H1 (cell line): ENCODE data around the gene MOB2. TPM values are rescaled to one million over a fixed set of nuclear protein-coding genes. Genes with fewer than 3 reads are reported as not detected.

Experiments
- EGR1 ChIP-seq: IDR thresholded peaks from 2 replicates; pipeline ENCODE4 v1.6.1; 2011; ENCODE audit warnings: low read depth, low read length, borderline replicate concordance
- polyA plus RNA-seq, 7 experiments: library from polyadenylated mRNA; depleted of rRNA in 3 of 7; stranded (reverse) in 5 of 7; unstranded in 2 of 7; fragments of >200 nt in 5 of 7; fragments of 200-250 nt in 2 of 7; gene quantifications; 1 replicate in 5 of 7; 2 replicates in 1 of 7; 4 replicates in 1 of 7; pipeline versions ENCODE4 v1.2.1 to v1.2.3, GENCODE V29; 2011 to 2013; ENCODE audit warnings: missing spikeins in 2 of 7, mixed read lengths in 2 of 7
- total RNA-seq: library from RNA; stranded (reverse); fragmentation: NEBNext Ultra II Directional; extraction: Animal tissue kit (Norgen Biotek cat#: 25700); gene quantifications from 2 replicates; pipeline ENCODE4 v1.2.1, GENCODE V29; 2021
- TF ChIP-seq, protein P1 (sequence below): fragments of 300-600 bp; sonication (generic); IDR thresholded peaks from 2 replicates; pipeline ENCODE4 v1.7.1; 2012; ENCODE audit warnings: low read length, moderate library complexity, mild to moderate bottlenecking, inconsistent platforms; ENCODE audit not compliant: insufficient replicate concordance

MOB2 gene
- total and polyA plus RNA-seq, 2 of the 8 experiments (the other 6 are each of a cell fraction or from before 2014, with no cell fraction given) = 18.6 to 28.2 TPM

DNA sequence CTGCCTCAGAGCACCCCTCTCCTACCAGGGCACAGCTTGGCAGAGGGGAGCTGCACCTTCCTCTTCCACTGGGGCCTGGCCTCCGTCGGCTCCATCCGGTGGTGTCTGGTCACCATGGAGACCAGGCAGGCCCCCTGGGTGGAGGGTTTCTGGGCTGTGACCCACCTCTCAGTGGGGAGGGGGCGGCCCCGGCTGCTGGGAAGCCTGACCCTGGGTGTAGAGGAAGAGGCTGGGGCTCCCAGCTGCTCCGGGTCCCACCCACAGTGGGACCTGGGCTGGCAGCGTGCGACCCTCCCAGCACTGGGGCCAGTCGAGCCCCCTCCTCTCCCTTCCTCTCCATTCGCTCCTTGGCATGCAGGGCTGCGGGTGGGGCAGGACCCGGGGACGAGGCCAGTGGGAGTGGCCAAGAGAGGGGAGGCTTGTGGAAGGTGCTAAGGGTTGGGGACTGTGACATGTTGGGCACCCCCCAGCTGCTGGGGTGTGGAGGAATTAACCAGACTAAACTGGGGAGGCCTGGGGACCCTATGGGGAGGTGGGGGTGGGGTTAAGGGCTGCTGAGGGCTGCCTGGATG lies 50.0 kb downstream of the MOB2 start (continued):
- TF ChIP-seq, protein P1, sequence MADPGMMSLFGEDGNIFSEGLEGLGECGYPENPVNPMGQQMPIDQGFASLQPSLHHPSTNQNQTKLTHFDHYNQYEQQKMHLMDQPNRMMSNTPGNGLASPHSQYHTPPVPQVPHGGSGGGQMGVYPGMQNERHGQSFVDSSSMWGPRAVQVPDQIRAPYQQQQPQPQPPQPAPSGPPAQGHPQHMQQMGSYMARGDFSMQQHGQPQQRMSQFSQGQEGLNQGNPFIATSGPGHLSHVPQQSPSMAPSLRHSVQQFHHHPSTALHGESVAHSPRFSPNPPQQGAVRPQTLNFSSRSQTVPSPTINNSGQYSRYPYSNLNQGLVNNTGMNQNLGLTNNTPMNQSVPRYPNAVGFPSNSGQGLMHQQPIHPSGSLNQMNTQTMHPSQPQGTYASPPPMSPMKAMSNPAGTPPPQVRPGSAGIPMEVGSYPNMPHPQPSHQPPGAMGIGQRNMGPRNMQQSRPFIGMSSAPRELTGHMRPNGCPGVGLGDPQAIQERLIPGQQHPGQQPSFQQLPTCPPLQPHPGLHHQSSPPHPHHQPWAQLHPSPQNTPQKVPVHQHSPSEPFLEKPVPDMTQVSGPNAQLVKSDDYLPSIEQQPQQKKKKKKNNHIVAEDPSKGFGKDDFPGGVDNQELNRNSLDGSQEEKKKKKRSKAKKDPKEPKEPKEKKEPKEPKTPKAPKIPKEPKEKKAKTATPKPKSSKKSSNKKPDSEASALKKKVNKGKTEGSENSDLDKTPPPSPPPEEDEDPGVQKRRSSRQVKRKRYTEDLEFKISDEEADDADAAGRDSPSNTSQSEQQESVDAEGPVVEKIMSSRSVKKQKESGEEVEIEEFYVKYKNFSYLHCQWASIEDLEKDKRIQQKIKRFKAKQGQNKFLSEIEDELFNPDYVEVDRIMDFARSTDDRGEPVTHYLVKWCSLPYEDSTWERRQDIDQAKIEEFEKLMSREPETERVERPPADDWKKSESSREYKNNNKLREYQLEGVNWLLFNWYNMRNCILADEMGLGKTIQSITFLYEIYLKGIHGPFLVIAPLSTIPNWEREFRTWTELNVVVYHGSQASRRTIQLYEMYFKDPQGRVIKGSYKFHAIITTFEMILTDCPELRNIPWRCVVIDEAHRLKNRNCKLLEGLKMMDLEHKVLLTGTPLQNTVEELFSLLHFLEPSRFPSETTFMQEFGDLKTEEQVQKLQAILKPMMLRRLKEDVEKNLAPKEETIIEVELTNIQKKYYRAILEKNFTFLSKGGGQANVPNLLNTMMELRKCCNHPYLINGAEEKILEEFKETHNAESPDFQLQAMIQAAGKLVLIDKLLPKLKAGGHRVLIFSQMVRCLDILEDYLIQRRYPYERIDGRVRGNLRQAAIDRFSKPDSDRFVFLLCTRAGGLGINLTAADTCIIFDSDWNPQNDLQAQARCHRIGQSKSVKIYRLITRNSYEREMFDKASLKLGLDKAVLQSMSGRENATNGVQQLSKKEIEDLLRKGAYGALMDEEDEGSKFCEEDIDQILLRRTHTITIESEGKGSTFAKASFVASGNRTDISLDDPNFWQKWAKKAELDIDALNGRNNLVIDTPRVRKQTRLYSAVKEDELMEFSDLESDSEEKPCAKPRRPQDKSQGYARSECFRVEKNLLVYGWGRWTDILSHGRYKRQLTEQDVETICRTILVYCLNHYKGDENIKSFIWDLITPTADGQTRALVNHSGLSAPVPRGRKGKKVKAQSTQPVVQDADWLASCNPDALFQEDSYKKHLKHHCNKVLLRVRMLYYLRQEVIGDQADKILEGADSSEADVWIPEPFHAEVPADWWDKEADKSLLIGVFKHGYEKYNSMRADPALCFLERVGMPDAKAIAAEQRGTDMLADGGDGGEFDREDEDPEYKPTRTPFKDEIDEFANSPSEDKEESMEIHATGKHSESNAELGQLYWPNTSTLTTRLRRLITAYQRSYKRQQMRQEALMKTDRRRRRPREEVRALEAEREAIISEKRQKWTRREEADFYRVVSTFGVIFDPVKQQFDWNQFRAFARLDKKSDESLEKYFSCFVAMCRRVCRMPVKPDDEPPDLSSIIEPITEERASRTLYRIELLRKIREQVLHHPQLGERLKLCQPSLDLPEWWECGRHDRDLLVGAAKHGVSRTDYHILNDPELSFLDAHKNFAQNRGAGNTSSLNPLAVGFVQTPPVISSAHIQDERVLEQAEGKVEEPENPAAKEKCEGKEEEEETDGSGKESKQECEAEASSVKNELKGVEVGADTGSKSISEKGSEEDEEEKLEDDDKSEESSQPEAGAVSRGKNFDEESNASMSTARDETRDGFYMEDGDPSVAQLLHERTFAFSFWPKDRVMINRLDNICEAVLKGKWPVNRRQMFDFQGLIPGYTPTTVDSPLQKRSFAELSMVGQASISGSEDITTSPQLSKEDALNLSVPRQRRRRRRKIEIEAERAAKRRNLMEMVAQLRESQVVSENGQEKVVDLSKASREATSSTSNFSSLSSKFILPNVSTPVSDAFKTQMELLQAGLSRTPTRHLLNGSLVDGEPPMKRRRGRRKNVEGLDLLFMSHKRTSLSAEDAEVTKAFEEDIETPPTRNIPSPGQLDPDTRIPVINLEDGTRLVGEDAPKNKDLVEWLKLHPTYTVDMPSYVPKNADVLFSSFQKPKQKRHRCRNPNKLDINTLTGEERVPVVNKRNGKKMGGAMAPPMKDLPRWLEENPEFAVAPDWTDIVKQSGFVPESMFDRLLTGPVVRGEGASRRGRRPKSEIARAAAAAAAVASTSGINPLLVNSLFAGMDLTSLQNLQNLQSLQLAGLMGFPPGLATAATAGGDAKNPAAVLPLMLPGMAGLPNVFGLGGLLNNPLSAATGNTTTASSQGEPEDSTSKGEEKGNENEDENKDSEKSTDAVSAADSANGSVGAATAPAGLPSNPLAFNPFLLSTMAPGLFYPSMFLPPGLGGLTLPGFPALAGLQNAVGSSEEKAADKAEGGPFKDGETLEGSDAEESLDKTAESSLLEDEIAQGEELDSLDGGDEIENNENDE = no peak
- TF ChIP-seq EGR1 = no peak
